Activated T-cell treated with anti-CD3 and anti-CD28 coated beads for 24 hours (primary cell): Measurements from ENCODE around the gene PLXNB1.

Experiments used
- DNase-seq: peaks from one replicate; pipeline ENCODE4 v3.0.0-alpha.2; 2020; ENCODE audit warnings: low read depth

Gene PLXNB1

DNA sequence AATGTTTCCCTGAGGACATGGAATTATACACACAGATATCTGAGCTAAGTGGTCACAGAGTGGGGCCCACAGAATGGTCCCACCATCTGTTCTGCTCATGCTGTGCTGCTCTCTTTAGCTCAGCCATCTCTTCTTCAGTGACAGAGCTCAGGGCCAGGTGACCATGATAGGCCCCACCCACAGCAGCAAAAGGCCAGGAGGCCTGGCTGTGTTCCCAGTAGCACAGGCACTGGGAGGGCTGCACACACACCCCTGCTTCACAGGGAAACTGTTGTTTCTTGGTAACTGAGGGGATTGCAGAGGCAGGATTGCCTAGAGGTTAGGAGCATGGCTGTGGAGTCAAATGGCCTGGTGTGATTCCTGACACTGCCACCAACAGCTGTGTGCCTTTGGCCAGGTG is 62.7 kb downstream of the PLXNB1 start:
- no peak for DNase-seq

DNA sequence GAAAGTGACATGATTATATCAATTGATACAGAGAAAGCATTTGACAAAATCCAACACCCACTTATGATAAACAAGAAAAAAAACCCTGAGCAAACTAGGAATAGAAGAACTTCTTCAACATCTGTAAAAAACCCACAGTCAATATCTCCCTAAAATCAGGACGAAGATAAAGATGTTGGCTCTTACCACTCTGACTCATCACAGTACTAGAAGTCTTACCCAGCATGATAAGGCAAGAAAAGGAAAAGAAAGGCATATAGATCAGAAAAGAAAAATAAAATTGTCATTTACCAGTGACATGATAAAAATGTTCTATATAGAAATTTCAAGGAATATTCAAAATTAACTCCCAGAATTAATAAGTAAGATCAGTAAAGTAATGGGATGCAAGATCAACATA is 65.0 kb downstream of the PLXNB1 start:
- DNase-seq, result no peak

- no peak for DNase-seq
Measured at GRCh38 chr3:48361928-48362327, 68.0 kb downstream of the PLXNB1 start.

DNA sequence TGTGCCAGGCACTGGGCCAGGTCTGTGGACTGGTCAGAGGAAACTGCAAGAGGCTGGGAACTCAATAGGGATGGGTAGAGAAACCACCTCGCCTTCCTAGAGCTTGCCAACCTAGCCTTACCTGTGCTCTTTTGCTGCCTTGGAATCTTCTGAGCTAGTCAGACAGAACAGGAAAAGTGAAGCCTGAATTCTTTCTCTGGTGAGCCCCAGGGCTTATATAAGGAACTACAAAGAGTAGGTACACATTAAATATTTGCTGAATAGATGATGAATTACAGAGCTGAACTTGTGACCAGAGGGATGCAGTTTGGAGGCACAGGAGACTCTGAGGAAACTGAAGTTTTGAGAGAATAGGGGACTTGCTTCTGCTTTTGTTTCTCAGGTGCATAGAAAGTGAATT is 73.5 kb downstream of the PLXNB1 start:
- no peak for DNase-seq

- DNase-seq, result no peak
Measured at GRCh38 chr3:48353987-48354386, 75.9 kb downstream of the PLXNB1 start.
